NCI-H2227 (cell line): ENCODE data around the gene LTC4S.
"Not testable (repeated sequence)": the region's sequence is repeated elsewhere in the genome, so short reads cannot be mapped to it uniquely, and the experiment has no call there.

Experiments
- DNase-seq: peaks from one replicate; lab custom pipeline; 2025; ENCODE audit not compliant: unreplicated experiment; lab: John Stamatoyannopoulos, UW

Gene LTC4S

GRCh38 chr5:179769271-179769670 lies 24.5 kb upstream of the LTC4S start:
- DNase-seq, result no peak

GRCh38 chr5:179769796-179770195 lies 24.0 kb upstream of the LTC4S start:
- no peak for DNase-seq

GRCh38 chr5:179771311-179771895 lies 22.4 kb upstream of the LTC4S start:
- no peak for DNase-seq

- no peak for DNase-seq
These were observed 21.4 kb upstream of the LTC4S start for GRCh38 chr5:179772351-179772750.

- no peak for DNase-seq
These were observed 20.1 kb upstream of the LTC4S start for GRCh38 chr5:179773686-179774040.

GRCh38 chr5:179774442-179774841 lies 19.3 kb upstream of the LTC4S start:
- DNase-seq, result no peak

GRCh38 chr5:179776411-179776938 lies 17.3 kb upstream of the LTC4S start:
- DNase-seq, result no peak

GRCh38 chr5:179777456-179777855 lies 16.3 kb upstream of the LTC4S start:
- no peak for DNase-seq

GRCh38 chr5:179777909-179778308 lies 15.9 kb upstream of the LTC4S start:
- DNase-seq, result no peak

- DNase-seq, result no peak
These were observed 15.2 kb upstream of the LTC4S start for GRCh38 chr5:179778591-179778990.

GRCh38 chr5:179779826-179780225 lies 14.0 kb upstream of the LTC4S start:
- no peak for DNase-seq

GRCh38 chr5:179780362-179780761 lies 13.4 kb upstream of the LTC4S start:
- DNase-seq, result no peak

- DNase-seq, result no peak
These were observed 11.9 kb upstream of the LTC4S start for GRCh38 chr5:179781846-179782245.

- DNase-seq, result no peak
These were observed 10.7 kb upstream of the LTC4S start for GRCh38 chr5:179783128-179783527.

- DNase-seq, result no peak
These were observed 6.9 kb upstream of the LTC4S start for GRCh38 chr5:179786861-179787260.

GRCh38 chr5:179788193-179788854 lies 5.5 kb upstream of the LTC4S start:
- DNase-seq, result no peak

GRCh38 chr5:179789278-179789677 lies 4.5 kb upstream of the LTC4S start:
- not testable (repeated sequence) for DNase-seq

GRCh38 chr5:179791881-179792611 lies 1.7 kb upstream of the LTC4S start:
- DNase-seq, result no peak

GRCh38 chr5:179792612-179793467 lies 946 bp upstream of the LTC4S start:
- DNase-seq, result no peak

GRCh38 chr5:179794171-179794570 lies 385 bp downstream of the LTC4S start:
- no peak for DNase-seq

- DNase-seq, result no peak
These were observed 789 bp downstream of the LTC4S start for GRCh38 chr5:179794575-179794974.
